Upper lobe of left lung (tissue), 4 donors: Measurements from ENCODE around the gene CYP26A1.

Experiments used
- POLR2A ChIP-seq, 4 donors: fragments of 450-650 bp; IDR thresholded peaks; one replicate each; pipeline ENCODE4 v1.5.1; 2016 to 2017; ENCODE audit warnings: antibody characterized with exemption in 4 of 4, mild to moderate bottlenecking in 2 of 4
- TF ChIP-seq, protein P1 (sequence below), 6 experiments: fragments of 450-650 bp in 4 of 6; fragments of 200-600 bp in 2 of 6; sonication (generic) in 2 of 6; IDR thresholded peaks; one replicate each; pipeline ENCODE4 v1.5.1; 2016 to 2019; ENCODE audit warnings: antibody characterized with exemption in 6 of 6

DNA sequence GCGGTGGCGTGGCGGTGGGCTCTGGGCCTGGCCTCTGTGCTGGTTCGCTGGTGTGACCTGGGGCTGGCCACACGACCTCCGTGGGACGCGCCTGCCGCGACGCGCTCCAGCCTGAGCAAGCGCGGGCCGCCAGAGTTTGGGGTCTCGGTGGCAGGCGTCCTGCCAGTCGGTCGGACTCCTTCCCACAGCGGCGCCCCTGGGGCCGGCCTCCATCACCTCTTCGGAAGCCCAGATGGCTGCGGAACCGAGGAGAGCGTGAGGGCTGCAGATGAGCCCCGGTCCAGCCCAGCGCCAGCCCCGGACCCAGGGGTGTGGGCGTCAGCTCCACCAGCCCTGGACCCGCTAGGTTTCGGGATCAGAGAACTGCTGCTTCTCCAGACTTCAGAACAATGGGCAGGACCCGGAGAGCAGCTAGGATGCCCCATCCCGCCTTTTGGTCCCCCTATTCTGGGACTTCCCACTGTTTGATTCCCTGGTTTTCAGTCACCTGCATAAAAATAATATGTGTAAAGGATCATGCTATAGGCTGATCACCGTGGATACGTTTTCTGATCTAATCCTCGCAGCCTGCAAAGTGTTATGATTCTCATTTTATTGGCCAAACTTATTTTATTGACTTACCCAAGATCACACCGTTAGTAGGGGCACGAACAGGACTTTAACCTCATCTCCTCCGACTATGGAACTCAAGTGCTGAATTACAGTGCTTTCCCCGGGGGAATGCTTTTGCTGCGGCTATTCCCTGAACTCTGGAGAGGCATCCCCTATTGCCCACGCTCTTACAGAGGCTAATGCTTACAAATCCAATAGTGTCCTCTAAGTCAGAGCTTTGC lies 10.3 kb upstream of the CYP26A1 start:
- TF ChIP-seq, protein P1, sequence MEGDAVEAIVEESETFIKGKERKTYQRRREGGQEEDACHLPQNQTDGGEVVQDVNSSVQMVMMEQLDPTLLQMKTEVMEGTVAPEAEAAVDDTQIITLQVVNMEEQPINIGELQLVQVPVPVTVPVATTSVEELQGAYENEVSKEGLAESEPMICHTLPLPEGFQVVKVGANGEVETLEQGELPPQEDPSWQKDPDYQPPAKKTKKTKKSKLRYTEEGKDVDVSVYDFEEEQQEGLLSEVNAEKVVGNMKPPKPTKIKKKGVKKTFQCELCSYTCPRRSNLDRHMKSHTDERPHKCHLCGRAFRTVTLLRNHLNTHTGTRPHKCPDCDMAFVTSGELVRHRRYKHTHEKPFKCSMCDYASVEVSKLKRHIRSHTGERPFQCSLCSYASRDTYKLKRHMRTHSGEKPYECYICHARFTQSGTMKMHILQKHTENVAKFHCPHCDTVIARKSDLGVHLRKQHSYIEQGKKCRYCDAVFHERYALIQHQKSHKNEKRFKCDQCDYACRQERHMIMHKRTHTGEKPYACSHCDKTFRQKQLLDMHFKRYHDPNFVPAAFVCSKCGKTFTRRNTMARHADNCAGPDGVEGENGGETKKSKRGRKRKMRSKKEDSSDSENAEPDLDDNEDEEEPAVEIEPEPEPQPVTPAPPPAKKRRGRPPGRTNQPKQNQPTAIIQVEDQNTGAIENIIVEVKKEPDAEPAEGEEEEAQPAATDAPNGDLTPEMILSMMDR (IDR thresholded peaks at IDR 0.05) = no peak
- no peak for TF ChIP-seq POLR2A (IDR thresholded peaks at IDR 0.05)
